Measurements from ENCODE around the gene MTERF1. TPM values are rescaled to one million over a fixed set of nuclear protein-coding genes. Genes with fewer than 3 reads are reported as not detected.

MTERF1 gene
- total RNA-seq: 7.7 and 8.1 TPM in 2 replicates

DNA sequence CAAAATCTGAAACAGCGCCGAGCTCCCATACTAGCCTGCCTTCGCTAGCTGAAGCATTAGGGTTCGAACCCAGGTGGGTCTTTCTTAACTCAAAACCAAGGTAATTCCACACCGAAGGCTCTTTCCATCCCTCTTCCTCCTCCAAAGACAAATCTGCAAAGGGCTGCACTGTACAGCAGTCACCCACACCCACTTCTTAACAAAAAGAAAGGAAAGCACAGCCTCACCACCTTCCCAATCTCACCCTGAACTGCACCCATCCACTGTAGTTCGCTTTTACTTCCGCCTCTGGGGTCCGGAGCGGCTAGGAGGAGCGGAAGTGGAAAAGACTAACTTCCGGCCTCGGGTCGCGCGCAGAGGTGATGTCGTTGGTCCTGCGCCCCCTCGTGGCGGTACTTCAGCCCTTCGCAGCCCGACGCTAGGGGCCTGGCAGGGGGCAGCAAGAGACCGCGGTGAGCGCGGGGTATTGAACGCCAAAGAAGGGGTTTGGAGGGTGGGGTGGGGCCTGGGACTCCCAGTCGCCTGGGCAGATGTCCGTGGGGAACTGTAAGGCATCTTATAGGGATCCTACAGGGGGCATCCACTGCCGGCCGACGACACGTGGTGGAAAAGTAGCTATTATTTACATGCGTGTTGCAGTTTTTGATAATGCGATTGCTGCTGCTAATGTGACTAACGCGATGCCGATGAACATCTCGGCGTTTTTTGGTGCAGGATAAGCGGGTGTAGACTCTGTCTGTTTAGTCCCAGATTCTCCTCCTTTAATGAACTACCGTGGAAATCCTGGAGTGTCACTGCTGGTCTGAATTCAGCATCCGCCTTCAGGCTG lies at the start of gene MTERF1:
Gene MTERF1 (minus strand): TSS at position 290 of the 829 bp plus-strand sequence. CDS start 619 bp downstream, outside the sequence.

Other genes with a start within 250 kb of the MTERF1 start
- 41.8 and 47.7 TPM in 2 replicates for gene AKAP9, start 60.2 kb upstream of the MTERF1 start, total RNA-seq

All from endothelial cell of coronary artery (primary cell).